Hematopoietic multipotent progenitor cell (in vitro differentiated cells): ENCODE data around the gene GLOD4. TPM values are rescaled to one million over a fixed set of nuclear protein-coding genes. Genes with fewer than 3 reads are reported as not detected.
"Not testable (repeated sequence)": the region's sequence is repeated elsewhere in the genome, so short reads cannot be mapped to it uniquely, and the experiment has no call there.

Experiments used
- DNase-seq, 3 donors: peaks; one replicate each; pipeline ENCODE4 v3.0.0-alpha.2; 2011 to 2015; ENCODE audit warnings: low read depth in 2 of 3, low spot score in 2 of 3
- total RNA-seq: library from RNA; depleted of rRNA; stranded (reverse); fragments of >200 nt; gene quantifications from one replicate; pipeline ENCODE4 v1.2.3, GENCODE V29; 2012

GLOD4 gene
- total RNA-seq, 1 donor = 20.7 TPM

DNA sequence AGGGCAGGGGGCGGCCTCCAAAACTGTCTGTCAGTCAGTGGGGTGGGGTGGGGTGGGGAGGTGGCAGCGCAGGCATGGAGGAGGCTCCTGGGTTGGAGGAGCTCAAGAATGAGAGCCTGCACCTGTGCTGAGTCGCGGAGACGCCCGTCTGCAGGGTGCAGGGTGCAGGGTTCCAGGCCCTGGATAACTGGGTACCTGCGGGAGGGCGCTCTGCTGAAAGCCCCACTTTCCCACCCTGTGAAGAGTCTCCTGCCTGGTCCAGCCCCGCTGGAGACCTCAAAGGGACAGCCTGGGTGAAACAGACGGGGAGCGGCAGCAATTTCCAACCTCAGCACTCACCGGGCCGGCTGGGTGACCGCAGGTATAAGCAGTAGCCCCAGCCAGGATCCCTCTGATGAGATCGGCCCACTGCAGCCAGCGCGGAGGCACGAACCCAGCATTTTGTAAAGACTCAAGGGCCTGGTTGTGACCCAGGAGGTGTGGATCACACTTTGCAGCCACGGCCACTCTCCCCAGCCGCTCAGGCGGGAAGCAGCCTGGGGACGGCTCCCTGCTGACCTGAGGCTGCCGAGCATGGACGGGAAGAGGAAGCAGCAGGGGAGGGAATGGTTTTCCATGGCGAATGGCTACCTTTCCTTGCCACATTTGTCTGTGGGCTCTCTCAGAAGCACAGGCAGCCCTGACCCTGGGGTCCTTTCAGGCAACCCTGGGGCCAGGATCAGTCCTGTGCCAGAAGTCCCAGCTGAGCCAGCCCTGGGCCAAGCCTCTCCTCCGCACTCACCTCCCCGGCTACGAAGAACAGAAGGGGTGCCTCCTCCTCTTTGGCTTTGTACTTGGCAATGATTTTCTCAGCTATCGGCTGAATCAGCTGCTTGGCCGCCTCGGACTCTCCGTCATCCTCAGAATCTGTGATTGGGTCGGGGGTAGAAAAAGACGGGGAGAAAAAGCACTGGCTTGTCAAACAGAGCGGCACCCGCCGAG lies 21.1 kb upstream of the GLOD4 start:
- no peak for DNase-seq

- no peak for DNase-seq
Observed at GRCh38 chr17:802481-802880, 20.4 kb upstream of the GLOD4 start.

DNA sequence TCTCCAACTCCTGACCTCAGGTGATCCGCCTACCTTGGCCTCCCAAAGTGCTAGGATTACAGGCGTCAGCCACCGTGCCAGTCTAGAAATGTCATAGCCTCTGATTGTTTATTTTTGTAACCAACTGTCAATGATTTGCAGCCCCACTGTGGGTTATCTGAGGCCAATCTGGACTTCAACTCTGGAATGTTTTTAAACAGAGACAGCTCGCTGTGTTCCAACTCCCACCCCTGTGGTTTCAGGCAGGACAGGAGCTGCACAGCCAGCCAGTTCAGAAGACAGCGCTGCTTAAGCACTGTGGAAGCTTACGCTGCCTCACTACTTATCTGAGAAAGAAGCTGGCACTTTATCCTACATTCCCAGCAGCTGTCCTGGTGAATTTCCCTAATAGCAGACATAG lies 19.6 kb upstream of the GLOD4 start:
- DNase-seq = no peak

DNA sequence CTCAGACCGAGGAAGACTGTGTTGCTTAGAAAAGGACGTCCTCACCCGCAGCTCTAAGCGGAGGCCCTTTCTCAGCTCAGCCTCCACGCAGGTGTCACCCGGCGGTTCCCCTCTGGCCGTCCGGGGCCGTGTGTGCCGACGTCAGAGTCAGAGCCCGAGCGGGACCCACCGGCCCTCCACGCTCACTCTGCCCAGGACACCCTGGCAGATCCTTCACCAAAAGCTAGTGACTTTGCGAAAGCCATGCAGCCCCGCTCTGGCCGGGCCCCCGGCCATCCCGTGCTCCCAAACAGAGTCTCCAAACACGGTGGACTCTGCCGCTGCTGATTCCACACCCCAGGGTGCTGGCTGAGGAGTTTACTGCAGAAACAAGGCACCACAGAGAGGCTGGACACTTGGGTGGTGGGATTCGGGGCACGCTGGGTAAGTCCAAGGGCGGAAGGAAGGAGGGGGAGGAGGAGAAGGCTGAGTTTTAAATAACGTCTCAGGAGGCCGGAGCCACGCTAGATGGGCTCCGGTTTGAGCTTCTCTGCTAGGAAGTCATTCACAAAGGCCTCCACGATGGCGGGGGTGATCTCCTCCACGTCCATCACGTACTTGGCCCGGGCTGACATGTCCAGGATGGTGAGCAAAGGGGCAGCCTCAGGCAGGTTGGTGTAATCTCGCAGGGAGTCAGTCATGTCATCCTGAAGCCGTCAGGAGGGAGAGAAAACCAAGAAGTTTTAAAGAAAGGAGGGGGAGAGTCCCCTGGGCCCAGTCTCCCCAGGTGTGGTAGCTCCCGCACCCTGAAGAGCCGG lies 18.6 kb upstream of the GLOD4 start:
- DNase-seq = no peak

DNA sequence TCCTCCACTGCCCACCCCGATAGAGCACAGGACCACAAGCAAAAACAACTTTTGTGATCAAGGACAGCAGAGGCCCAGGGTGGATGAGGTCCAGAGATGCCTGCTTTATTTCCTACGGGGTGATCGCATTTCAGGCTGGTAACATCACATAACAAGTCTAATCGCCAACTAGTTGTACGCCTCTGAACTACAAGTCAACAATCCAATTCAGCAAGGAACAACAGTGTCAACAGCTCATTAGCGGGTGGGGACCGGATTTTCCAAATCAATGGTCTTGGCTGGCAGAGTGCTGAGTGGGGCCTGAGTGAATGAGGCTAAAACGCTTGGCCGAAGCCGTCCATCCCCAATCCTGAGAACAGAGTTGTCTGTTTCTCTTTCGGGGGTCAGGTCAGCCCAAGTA lies 17.2 kb upstream of the GLOD4 start:
- no peak for DNase-seq

GRCh38 chr17:798246-798645 lies 16.2 kb upstream of the GLOD4 start:
- DNase-seq = no peak

DNA sequence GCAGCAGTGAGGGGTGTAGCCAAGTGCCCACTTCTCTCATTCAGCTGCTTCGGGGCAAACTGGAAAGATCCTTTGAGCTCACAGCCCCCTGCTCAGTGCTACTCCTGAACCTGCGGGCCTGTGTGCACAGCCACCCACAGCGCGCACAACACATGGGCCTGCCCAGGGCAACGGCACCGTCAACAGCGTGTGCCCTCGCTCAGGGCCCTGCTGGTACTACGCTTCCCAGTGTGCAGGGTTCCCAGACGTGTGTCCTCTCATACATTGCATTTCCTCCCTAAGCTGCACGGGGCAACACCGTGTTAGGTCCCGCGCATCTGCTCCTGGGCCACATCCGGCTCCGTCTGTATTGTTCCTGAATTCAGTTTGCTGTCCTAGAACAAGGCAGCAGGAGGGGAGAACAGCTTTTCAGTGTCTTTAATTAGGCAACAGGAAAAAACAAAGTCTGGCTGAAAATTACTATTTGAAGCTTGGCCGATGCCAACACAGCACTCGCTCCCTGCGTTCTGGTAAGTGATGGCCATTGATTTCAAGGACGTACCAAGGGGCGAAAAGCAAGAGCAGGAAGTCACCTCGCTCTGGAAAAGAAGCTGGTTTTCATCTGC lies 15.3 kb upstream of the GLOD4 start:
- no peak for DNase-seq

DNA sequence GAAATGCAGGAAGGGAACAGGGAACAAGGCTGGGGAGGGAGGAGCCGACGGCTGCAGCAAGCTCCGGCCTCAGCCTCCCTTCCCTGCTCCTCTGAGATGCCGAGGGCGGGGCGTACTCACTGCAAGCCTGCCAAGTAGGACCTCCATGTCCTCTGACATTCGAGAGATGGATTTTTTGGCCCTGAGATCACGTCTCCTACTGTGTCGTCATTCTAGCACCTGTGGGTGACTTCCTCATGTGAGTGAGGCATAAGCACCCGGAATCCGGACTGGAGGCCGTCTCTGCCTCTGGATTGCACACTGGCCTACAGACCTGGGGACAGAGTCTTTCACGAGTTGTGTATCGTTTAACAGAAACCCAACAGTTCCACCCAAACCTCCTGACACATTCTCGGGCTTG lies 14.5 kb upstream of the GLOD4 start:
- DNase-seq = no peak

DNA sequence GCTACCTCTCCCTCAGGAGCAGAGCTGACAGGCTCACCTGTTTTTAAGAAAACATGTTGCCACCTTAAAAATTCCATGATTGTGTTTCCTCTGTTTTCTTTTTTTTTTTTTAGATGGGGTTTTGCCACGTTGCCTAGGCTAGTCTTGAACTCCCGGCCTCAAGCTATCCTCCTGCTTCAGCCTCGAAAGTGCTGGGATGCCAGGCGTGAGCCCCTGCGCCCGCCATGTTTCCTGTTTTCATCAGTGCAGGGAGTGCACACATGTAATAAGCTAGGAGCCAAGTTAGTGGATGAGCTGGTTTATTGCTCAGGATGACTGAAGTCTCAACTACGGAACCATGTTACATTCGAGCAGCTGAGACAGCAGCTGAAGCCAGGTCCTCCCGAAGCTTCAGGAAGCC lies 13.6 kb upstream of the GLOD4 start:
- no peak for DNase-seq

DNA sequence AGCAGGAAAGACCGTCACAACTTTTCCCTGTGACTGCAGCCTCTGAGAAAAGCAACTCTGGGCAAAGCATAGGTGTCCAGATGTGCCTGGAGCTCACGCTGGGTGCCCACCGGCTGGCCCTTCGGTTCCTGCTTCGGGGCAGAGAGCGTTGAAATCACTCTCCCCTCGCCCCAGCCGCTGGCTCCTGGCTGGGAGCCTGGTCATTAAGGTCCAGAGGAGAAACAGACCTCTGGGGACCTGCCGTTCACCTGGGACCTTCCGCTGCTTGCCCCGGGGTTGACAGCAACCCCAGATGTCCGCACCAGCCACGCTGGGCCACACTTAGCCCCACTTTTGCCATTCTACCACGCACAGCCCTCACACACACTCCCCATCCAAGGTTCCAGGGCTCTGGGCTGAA lies 13.2 kb upstream of the GLOD4 start:
- no peak for DNase-seq

GRCh38 chr17:794876-795275 lies 12.8 kb upstream of the GLOD4 start:
- DNase-seq = peak; percentile 6 to 58 (median 48)

GRCh38 chr17:792277-792676 lies 10.2 kb upstream of the GLOD4 start:
- DNase-seq = no peak

DNA sequence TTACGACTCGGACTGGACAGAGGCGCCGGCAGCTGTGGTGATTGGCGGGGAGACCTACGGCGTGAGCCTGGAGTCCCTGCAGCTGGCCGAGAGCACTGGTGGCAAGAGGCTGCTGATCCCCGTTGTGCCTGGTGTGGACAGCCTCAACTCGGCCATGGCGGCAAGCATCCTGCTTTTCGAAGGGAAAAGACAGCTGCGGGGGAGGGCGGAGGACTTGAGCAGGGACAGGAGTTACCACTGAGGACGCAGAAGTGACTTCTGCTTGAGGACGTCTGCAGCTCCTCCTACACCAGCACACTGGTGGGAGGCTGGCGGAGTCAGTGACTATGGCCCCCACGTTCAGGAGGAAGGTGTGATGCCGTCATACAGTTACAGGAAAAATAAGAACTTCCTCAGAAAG lies 9.7 kb upstream of the GLOD4 start:
- no peak for DNase-seq

- not testable (repeated sequence) for DNase-seq
Observed at GRCh38 chr17:790874-791247, 8.8 kb upstream of the GLOD4 start.

GRCh38 chr17:789931-790873 lies 8.1 kb upstream of the GLOD4 start:
- DNase-seq = not testable (repeated sequence)

- DNase-seq = no peak
Observed at GRCh38 chr17:789160-789840, 7.2 kb upstream of the GLOD4 start.

GRCh38 chr17:788551-788950 lies 6.5 kb upstream of the GLOD4 start:
- DNase-seq = no peak

GRCh38 chr17:787641-788221 lies 5.7 kb upstream of the GLOD4 start:
- DNase-seq = no peak

DNA sequence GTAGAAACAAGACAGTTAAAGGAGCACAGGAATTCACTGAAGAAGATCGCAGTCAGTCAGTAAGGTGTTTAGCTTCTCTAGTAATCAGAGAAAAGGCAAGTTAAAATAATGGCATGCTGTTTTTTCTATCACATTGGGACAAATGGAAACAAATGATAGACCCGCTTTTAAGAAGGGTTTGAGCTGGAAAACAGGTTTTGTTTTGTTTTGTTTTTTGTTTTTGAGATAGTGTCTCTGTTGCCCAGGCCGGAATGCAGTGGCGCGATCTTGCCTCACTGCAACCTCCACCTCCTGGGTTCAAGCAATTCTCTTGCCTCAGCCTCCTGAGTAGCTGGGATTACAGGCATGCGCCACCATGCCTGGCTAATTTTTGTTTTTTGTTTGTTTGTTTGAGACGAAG lies 3.8 kb upstream of the GLOD4 start:
- DNase-seq = not testable (repeated sequence)
